Choroid plexus epithelial cell (primary cell): Measurements from ENCODE around the gene PLPP7.

Experiments used
- DNase-seq: peaks from one replicate; pipeline ENCODE4 v3.0.0-alpha.2; 2010; ENCODE audit warnings: low read depth
- H3K4me3 ChIP-seq: 2 replicates; pipeline ENCODE4 v1.5.1; 2011; ENCODE audit warnings: low read depth, mild to moderate bottlenecking, control low read depth, low read length, moderate library complexity
- TF ChIP-seq, protein P1 (sequence below): conservative IDR thresholded peaks from 2 replicates; pipeline ENCODE4 v1.5.1; 2011; ENCODE audit warnings: low read depth, mild to moderate bottlenecking, control low read depth, inconsistent platforms, low read length, moderate library complexity

Gene PLPP7

DNA sequence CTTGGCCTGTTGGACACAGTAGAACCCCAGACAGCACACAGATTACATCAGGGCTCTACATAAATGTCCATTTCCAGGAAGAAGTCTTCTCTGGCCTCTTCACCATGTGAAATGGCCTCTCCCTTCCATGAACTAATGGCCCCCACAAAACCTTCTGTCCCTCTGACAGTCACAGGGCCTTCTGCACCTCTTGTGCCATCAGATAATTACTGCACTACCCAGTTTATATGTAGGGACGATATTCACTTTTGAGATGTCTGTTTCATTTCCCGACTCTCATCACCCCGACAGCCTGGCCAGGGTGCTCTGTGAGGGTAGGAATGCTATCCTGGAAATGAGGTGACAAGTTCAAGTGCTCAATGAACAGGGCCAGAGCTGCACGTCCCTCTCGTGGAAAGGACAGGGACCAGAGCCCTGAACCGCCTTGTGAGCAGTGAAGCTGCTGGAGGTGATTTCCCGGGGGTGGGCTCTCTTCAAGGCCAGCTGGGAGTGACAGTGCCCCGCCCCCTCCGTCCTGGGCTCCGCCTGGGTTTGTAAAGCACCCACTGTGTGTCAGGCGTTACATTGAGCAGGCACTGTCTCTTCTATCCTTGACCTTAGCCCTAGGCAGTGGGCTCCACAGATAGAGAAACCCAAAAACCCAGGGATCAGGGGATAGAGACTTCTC, 10.2 kb upstream of the PLPP7 start:
- H3K4me3 ChIP-seq: no peak overlapping the region
- DNase-seq: no peak
- TF ChIP-seq, protein P1, sequence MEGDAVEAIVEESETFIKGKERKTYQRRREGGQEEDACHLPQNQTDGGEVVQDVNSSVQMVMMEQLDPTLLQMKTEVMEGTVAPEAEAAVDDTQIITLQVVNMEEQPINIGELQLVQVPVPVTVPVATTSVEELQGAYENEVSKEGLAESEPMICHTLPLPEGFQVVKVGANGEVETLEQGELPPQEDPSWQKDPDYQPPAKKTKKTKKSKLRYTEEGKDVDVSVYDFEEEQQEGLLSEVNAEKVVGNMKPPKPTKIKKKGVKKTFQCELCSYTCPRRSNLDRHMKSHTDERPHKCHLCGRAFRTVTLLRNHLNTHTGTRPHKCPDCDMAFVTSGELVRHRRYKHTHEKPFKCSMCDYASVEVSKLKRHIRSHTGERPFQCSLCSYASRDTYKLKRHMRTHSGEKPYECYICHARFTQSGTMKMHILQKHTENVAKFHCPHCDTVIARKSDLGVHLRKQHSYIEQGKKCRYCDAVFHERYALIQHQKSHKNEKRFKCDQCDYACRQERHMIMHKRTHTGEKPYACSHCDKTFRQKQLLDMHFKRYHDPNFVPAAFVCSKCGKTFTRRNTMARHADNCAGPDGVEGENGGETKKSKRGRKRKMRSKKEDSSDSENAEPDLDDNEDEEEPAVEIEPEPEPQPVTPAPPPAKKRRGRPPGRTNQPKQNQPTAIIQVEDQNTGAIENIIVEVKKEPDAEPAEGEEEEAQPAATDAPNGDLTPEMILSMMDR: no peak

DNA sequence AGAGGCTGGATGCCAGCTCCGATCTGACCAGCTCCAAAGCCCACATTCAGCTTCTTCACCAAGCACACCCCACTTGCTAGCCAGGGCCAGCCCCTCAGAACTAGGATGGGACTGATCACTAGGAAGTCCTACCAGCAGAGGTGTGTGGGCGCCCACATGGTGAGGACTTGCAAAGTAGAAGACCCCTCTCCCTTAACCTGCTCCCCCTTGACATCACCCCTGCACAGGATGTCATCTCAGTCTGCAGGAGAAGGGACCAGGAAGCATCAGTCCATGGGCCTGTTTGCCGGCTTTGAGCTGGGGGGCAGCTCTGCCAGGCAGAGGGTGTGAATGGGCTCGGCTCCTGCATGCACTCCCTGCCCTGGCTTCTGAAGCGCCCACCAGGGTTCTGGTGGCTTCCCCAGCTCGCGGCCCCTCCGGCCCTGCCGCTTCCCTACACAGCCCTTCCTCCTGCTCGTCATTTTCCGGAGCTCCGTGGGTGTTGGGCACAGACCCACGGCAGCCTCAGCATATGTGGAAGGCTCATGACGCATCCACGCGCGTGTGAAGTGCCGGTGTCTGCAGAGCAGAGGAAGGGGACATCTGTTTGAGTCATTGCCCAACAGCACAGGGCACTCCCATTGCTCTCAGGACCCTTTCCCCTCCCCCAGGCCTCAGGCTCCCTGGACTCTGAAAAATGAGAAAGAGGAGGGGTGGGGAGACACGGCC, 9.5 kb upstream of the PLPP7 start:
- H3K4me3 ChIP-seq: no peak overlapping the region
- no peak for DNase-seq
- TF ChIP-seq, protein P1: no peak

DNA sequence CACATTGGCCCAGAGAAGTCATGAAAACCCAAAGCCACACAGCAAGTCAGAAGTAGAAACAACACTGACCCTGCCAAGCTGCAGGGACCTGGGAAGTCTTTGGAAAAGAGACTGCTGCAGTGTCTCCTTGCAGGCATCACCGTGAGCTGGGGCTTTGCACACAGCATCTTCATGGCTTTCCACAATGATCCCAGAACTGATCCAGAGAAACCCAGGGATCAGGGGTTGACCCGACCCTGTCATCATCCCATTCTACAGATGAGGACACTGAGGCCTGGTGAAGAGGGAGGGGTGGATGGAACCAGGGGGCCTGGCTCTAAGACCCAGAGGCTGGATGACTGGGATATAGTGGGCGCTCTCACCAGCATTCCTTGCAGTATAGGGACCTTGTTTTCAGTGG, 8.9 kb upstream of the PLPP7 start:
- no peak for DNase-seq
- TF ChIP-seq, protein P1: no peak
- H3K4me3 ChIP-seq: no peak overlapping the region

DNA sequence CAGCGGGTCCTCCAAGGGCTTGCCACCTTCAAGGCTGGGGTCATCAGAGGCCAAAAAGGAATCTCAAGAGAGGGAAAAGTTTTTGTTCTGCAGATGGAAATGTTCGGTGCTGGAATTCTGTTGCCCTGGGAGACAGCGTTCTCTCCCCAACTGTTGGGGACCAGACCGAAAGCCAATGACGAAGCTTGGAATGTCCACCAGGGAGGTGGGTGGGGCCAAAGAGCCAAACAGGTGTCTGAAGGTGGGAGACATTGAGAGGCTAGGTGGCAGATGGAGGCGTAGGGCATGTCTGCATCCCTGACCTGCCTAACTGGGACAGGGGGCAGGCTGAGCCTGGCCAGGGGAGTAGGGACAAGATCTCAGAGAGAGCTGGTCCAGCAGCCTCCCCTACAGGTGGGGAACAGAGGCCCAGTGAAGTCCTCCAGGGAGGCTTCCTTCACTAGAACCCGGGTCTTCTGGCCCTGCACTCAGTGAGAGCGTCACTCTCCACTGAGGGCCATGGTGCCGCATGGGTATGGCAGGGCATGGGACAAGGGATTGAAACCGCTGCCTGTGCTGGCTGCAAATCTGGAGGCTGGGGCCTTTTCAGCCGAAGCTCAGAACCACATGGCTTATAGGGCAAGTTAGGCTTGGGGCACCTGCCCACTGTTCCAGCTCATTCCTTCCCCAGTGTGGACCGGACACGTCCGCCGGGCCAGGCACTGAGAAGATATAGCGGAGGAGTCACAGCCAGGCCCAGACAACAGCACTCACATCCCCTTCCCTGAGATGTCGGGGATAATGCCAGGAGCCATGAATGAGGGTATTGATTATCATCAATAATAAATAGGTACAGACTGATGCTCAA, 8.2 kb upstream of the PLPP7 start:
- H3K4me3 ChIP-seq: no peak overlapping the region
- TF ChIP-seq, protein P1: no peak
- no peak for DNase-seq

DNA sequence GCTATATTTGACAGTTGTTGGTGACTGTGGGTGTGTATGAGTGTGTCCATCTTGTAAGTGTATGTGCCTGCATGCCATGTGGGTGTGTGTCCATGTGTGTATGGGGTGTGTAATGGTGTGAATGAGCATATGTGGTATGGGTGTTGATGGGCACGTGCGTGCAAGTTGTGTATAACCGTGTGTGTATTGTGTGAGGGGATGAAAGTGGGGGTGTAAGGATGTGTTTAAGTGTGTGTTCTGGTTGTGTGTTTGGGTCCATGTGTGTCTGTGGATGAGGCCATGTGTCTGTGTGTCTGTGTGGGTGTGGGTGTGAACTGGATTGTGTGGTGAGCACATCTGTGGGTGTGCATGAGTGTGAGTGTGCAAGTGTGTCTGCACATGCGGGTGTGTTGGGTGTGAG, 7.3 kb upstream of the PLPP7 start:
- TF ChIP-seq, protein P1: no peak
- DNase-seq: no peak
- H3K4me3 ChIP-seq: no peak overlapping the region

DNA sequence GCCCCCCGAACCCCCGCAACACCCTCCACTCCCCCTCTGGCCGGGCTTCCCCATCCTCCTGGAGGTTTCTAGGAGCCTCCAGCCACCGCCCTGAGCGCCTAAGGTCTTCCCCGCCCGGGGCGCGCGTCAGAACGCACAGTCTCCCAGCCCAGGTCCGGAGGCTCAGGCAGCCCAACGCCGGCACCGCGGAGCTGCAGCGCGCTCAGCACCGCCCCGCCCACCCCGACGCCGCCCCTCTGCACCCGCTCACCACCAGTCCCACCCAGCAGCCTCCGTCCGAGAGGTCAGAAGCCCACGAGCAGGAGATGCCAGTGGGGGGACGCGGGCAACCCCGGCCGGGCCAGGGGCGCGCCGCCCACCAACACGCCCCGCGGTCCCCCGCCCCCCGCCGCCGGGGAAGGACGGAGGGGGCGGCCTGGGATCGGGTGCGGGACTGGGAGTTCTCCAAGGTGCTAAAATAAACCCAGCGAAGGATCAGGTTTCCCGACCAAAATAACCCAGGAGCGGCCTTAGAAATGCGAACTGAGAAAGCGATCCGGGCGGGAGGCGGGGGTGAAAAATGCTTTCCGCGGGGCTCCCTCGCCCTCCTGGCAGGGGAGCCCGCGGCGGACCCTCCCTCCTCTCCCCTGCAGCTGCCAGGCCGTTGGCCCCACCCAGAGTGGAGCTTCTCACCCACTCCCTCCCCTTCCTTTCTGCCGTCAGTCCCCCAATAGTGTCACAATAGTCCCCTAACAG, 6.7 kb upstream of the PLPP7 start:
- DNase-seq: peak; percentile 45
- no peak overlapping the region for H3K4me3 ChIP-seq
- TF ChIP-seq, protein P1: no peak
